ENCODE results near the gene EGFLAM.
"Not testable (repeated sequence)": the region's sequence is repeated elsewhere in the genome, so short reads cannot be mapped to it uniquely, and the experiment has no call there.

Gene EGFLAM

GRCh38 chr5:38413696-38414095 is 155.3 kb downstream of the EGFLAM start:
- no peak for DNase-seq (ENCODE audit: low spot score)
- Mint-ChIP-seq H3K4me3 (no peak overlapping the region), H3K9me3 (no peaks in the 10 kb centered on the region), H3K27ac (no peak overlapping the region), H3K27me3 (ENCODE audit: low read depth) (peaks cover 5% of the 10 kb centered on the region), H3K36me3 (ENCODE audit: low read depth) (no peaks in the 10 kb centered on the region), H3K4me1 (ENCODE audit: low read depth) (no peaks in the 10 kb centered on the region)

- no peak overlapping the region for H3K27ac Mint-ChIP-seq
- H3K36me3 Mint-ChIP-seq (ENCODE audit: low read depth): no peaks in the 10 kb centered on the region
- H3K4me3 Mint-ChIP-seq: no peak overlapping the region
- no peaks in the 10 kb centered on the region for H3K4me1 Mint-ChIP-seq (ENCODE audit: low read depth)
- H3K9me3 Mint-ChIP-seq: no peaks in the 10 kb centered on the region
- no peak for DNase-seq (ENCODE audit: low spot score)
- peaks cover 6% of the 10 kb centered on the region for H3K27me3 Mint-ChIP-seq (ENCODE audit: low read depth)
Measured at GRCh38 chr5:38414348-38414747, 156.0 kb downstream of the EGFLAM start.

GRCh38 chr5:38415772-38416171 is 157.4 kb downstream of the EGFLAM start:
- H3K4me1 Mint-ChIP-seq (ENCODE audit: low read depth); H3K27ac Mint-ChIP-seq; H3K4me3 Mint-ChIP-seq; DNase-seq (ENCODE audit: low spot score); H3K36me3 Mint-ChIP-seq (ENCODE audit: low read depth); H3K9me3 Mint-ChIP-seq: not testable (repeated sequence)
- H3K27me3 Mint-ChIP-seq (ENCODE audit: low read depth): peaks cover 10% of the 10 kb centered on the region

DNA sequence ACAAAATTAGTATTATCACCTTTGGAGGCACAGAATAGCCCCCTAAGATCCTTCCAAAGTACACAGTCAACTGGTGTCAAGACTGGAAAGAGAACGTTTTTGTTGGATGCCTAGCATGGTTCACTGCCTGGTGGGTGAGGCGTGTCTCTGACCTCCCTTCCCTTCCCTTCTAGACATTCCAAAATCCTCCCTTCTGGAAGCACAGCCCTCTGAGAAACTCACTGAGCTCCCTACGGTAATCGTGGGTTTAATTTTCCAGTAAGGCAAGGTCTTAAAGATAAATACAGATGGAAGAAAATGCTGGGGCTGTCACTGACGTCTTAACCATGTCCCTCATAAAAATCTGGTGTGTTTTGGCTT is 159.3 kb downstream of the EGFLAM start:
- no peak for DNase-seq (ENCODE audit: low spot score)
- Mint-ChIP-seq H3K27ac (no peak overlapping the region), H3K9me3 (no peaks in the 10 kb centered on the region), H3K4me1 (ENCODE audit: low read depth) (no peaks in the 10 kb centered on the region), H3K36me3 (ENCODE audit: low read depth) (no peaks in the 10 kb centered on the region), H3K27me3 (ENCODE audit: low read depth) (peaks cover 23% of the 10 kb centered on the region), H3K4me3 (no peak overlapping the region)

GRCh38 chr5:38420246-38420645 is 161.9 kb downstream of the EGFLAM start:
- no peaks in the 10 kb centered on the region for H3K4me1 Mint-ChIP-seq (ENCODE audit: low read depth)
- DNase-seq (ENCODE audit: low spot score): no peak
- no peak overlapping the region for H3K27ac Mint-ChIP-seq
- H3K4me3 Mint-ChIP-seq: no peak overlapping the region
- H3K36me3 Mint-ChIP-seq (ENCODE audit: low read depth): no peaks in the 10 kb centered on the region
- peaks cover 30% of the 10 kb centered on the region for H3K27me3 Mint-ChIP-seq (ENCODE audit: low read depth)
- no peaks in the 10 kb centered on the region for H3K9me3 Mint-ChIP-seq

DNA sequence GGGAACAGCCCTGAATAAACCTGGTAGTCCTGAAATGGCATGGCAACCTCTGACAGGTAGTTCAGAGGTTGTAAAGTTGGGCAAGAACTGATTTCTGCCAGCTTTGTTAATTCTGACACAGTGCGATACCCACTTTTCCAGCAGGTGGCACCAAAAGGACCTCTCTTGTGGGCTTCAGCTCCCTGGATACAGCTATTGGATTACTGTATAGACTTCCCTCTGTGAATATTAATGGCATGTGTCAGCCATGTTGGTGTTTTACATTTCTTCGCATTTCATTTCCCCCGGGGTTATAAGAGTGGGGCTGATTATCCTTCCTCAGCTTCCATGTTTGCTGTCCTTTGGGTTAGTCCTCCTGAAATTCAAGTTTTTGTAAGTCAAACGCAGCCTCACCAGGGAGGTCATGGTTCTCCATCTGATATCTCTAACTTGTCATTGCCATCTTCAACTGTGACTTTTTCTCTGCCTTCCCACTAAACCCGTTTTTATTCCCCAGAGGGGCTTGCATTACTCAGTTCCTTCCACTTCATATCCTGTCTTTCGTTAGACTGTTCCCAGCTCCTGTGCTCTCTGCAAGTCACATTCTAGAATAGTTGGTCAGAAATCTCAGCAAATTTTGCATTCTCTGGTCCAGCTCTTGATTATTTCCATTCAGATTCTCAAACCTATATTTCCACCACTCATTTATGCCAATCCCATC is 162.5 kb downstream of the EGFLAM start:
- Mint-ChIP-seq H3K4me1 (ENCODE audit: low read depth) (no peaks in the 10 kb centered on the region), H3K4me3 (no peak overlapping the region), H3K27me3 (ENCODE audit: low read depth) (peaks cover 30% of the 10 kb centered on the region), H3K36me3 (ENCODE audit: low read depth) (no peaks in the 10 kb centered on the region), H3K9me3 (no peaks in the 10 kb centered on the region), H3K27ac (no peak overlapping the region)
- DNase-seq (ENCODE audit: low spot score): no peak

- H3K4me1 Mint-ChIP-seq (ENCODE audit: low read depth): peaks cover 6% of the 10 kb centered on the region
- no peak for DNase-seq (ENCODE audit: low spot score)
- H3K4me3 Mint-ChIP-seq: no peak overlapping the region
- no peaks in the 10 kb centered on the region for H3K36me3 Mint-ChIP-seq (ENCODE audit: low read depth)
- H3K9me3 Mint-ChIP-seq: no peaks in the 10 kb centered on the region
- peaks cover 33% of the 10 kb centered on the region for H3K27me3 Mint-ChIP-seq (ENCODE audit: low read depth)
- no peak overlapping the region for H3K27ac Mint-ChIP-seq
Measured at GRCh38 chr5:38422622-38423021, 164.3 kb downstream of the EGFLAM start.

GRCh38 chr5:38423276-38424147 is 165.2 kb downstream of the EGFLAM start:
- no peak for DNase-seq (ENCODE audit: low spot score)
- peaks cover 9% of the 10 kb centered on the region for H3K4me1 Mint-ChIP-seq (ENCODE audit: low read depth)
- H3K27me3 Mint-ChIP-seq (ENCODE audit: low read depth): peaks cover 29% of the 10 kb centered on the region
- H3K9me3 Mint-ChIP-seq: no peaks in the 10 kb centered on the region
- H3K4me3 Mint-ChIP-seq: no peak overlapping the region
- no peaks in the 10 kb centered on the region for H3K36me3 Mint-ChIP-seq (ENCODE audit: low read depth)
- no peak overlapping the region for H3K27ac Mint-ChIP-seq

- Mint-ChIP-seq H3K4me3 (no peak overlapping the region), H3K27me3 (ENCODE audit: low read depth) (peaks cover 32% of the 10 kb centered on the region), H3K27ac (no peak overlapping the region), H3K4me1 (ENCODE audit: low read depth) (peaks cover 9% of the 10 kb centered on the region), H3K9me3 (no peaks in the 10 kb centered on the region), H3K36me3 (ENCODE audit: low read depth) (no peaks in the 10 kb centered on the region)
- no peak for DNase-seq (ENCODE audit: low spot score)
Measured at GRCh38 chr5:38424148-38425060, 166.0 kb downstream of the EGFLAM start.

- no peak overlapping the region for H3K4me3 Mint-ChIP-seq
- H3K27ac Mint-ChIP-seq: no peak overlapping the region
- no peak for DNase-seq (ENCODE audit: low spot score)
Measured at GRCh38 chr5:38426490-38426889, 168.1 kb downstream of the EGFLAM start.

DNA sequence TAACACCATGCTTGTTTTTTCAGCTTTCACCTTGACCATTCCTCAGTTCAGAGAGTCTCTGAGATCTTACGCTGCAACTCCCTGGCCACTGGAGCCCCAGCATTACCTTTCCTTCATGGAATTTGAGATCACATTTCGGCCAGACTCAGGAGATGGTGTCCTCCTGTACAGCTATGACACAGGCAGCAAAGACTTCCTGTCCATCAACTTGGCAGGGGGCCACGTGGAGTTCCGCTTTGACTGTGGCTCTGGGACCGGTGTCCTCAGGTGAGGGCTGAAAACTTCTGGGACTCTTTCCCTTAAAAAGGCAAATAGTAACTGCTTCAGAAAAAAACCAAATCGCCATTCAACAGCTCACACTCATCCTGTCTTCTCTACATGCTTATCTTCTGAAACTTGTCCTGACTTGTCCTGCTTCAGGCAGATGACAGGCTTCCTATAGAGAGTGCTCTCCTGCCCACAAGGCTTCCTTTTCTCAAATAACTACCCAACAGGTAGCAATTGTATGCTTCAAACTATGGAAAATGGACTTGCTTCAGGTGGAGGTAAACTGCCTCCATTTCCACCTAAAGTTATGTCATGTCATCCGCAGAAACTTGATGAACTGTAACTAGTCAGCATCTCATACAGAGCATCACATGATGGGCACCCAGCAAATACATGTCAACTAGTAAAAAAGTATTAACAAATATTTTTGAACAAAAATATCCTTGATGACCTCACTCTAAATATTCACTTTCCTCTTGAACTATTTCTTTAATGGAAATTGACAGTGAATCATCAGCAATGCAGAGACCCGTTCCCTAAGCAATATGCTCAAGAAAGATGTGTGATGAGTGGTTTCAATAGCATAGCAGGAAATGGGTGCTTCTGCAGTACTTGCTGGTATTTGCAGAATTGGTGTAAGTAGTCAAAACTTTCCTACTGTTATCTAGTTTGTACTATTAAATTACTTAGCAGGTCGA is 168.9 kb downstream of the EGFLAM start:
- Mint-ChIP-seq H3K36me3 (ENCODE audit: low read depth) (no peaks in the 10 kb centered on the region), H3K27me3 (ENCODE audit: low read depth) (peaks cover 22% of the 10 kb centered on the region), H3K4me1 (ENCODE audit: low read depth) (peaks cover 9% of the 10 kb centered on the region), H3K27ac (no peak overlapping the region), H3K4me3 (no peak overlapping the region), H3K9me3 (no peaks in the 10 kb centered on the region)
- no peak for DNase-seq (ENCODE audit: low spot score)

More at GRCh38 chr5:38426490-38426889, 168.1 kb downstream of the EGFLAM start:
- no peaks in the 10 kb centered on the region for H3K9me3 Mint-ChIP-seq
- no peaks in the 10 kb centered on the region for H3K36me3 Mint-ChIP-seq (ENCODE audit: low read depth)
- peaks cover 9% of the 10 kb centered on the region for H3K4me1 Mint-ChIP-seq (ENCODE audit: low read depth)
- peaks cover 22% of the 10 kb centered on the region for H3K27me3 Mint-ChIP-seq (ENCODE audit: low read depth)

DNA sequence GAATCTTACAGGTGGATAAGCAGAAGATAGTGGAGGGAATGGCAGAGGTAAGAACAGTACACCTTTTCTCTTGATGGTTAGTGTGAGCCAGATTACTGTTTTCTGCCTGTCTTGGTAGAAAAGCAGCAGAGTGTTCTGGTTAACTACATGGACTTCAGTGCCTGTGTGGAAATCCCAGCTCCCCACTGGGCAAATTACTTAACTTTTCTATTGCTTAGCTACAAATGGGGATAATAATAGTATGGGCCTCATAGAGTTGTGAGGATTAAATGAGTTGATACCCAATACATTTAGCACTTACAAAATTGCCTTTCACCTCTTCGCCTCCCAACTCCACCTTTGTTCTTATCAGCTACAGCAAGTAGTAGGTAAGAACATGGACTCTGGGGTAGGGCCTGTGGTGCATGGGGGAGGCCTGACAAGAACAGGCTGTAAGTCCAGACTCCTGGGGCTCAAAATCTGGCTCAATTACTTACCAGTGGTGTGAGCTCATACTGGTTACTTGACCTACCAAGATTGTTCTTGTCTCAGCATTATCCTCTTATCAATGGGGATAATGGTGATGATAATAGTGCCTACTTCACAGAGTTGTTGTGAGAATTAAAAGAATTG is 173.0 kb downstream of the EGFLAM start:
- Mint-ChIP-seq H3K9me3 (no peaks in the 10 kb centered on the region), H3K4me1 (ENCODE audit: low read depth) (peaks cover 9% of the 10 kb centered on the region), H3K27ac (no peak overlapping the region), H3K27me3 (ENCODE audit: low read depth) (peaks cover 31% of the 10 kb centered on the region), H3K36me3 (ENCODE audit: low read depth) (no peaks in the 10 kb centered on the region), H3K4me3 (no peak overlapping the region)
- no peak for DNase-seq (ENCODE audit: low spot score)

Measured in T-helper 2 cell treated with Interferon-gamma antibody and Interleukin-4, amounts not matched to agents 5 μg/mL and 100 μg/mL, for 36 hours (primary cell).